Peyer's patch (tissue), 4 donors: ENCODE measurements around the gene TMEM267. TPM values are rescaled to one million over a fixed set of nuclear protein-coding genes. Genes with fewer than 3 reads are reported as not detected.

ENCODE experiments used
- DNase-seq, 3 donors: peaks; one replicate each; pipeline ENCODE4 v3.0.0-alpha.2; 2017 to 2019
- H3K27ac ChIP-seq, 4 donors: fragments of 200-600 bp; sonication (generic); one replicate each; pipeline ENCODE4 v1.5.1; 2016 to 2019
- H3K27me3 ChIP-seq, 2 donors: fragments of 200-600 bp; sonication (generic); one replicate each; pipeline ENCODE4 v1.5.1; 2019
- H3K36me3 ChIP-seq, 3 donors: fragments of 200-600 bp; sonication (generic); one replicate each; pipeline ENCODE4 v1.5.1; 2016 to 2019
- H3K4me1 ChIP-seq, 4 donors: fragments of 200-600 bp; sonication (generic); one replicate each; pipeline ENCODE4 v1.5.1; 2016 to 2019
- H3K4me3 ChIP-seq, 4 donors: fragments of 200-600 bp; sonication (generic); 1 replicate in 3 of 4; 2 replicates in 1 of 4; pipeline ENCODE4 v1.5.1; 2016 to 2019; ENCODE audit warnings: mild to moderate bottlenecking in 1 of 4
- H3K9me3 ChIP-seq, 4 donors: fragments of 200-600 bp; sonication (generic); one replicate each; pipeline ENCODE4 v1.5.1; 2016 to 2019; ENCODE audit warnings: mild to moderate bottlenecking in 1 of 4
- CTCF ChIP-seq, 6 experiments: fragments of 450-650 bp in 4 of 6; fragments of 200-600 bp in 2 of 6; sonication (generic) in 1 of 6; IDR thresholded peaks; one replicate each; pipeline ENCODE4 v1.5.1; 2017 to 2019; ENCODE audit warnings: antibody characterized with exemption in 6 of 6, mild to moderate bottlenecking in 3 of 6, moderate library complexity in 1 of 6
- POLR2A ChIP-seq, 2 donors: fragments of 450-650 bp; IDR thresholded peaks; one replicate each; pipeline ENCODE4 v1.5.1; 2017; ENCODE audit warnings: antibody characterized with exemption in 2 of 2, mild to moderate bottlenecking in 2 of 2, moderate library complexity in 2 of 2
- total RNA-seq, 4 donors: library from RNA; depleted of rRNA; stranded (reverse); fragments of >200 nt; gene quantifications; one replicate each; pipeline ENCODE4 v1.1.0, GENCODE V29; 2016

TMEM267 gene
- total RNA-seq, 4 donors from 2014 or later: 3.3 to 5.8 (median 4.7) TPM

- TF ChIP-seq POLR2A (IDR thresholded peaks at IDR 0.05) (no peak), CTCF (IDR thresholded peaks at IDR 0.05) (peak in 2 of 6 experiments; percentile 14 to 21)
- Histone ChIP-seq H3K4me3 (peak overlapping the region in 2 of 4 donors; percentile 36 to 45), H3K9me3 (no peaks in the 10 kb centered on the region), H3K4me1 (no peaks in the 10 kb centered on the region), H3K27me3 (no peaks in the 10 kb centered on the region), H3K27ac (peak overlapping the region in 1 of 4 donors; percentile 34), H3K36me3 (no peaks in the 10 kb centered on the region)
- no peak for DNase-seq
Observed at GRCh38 chr5:43497311-43498104, 13.8 kb upstream of the TMEM267 start.

GRCh38 chr5:43491326-43491725 is 7.7 kb upstream of the TMEM267 start:
- Histone ChIP-seq H3K27ac (no peak overlapping the region), H3K9me3 (no peaks in the 10 kb centered on the region), H3K4me3 (no peak overlapping the region), H3K4me1 (no peaks in the 10 kb centered on the region), H3K27me3 (no peaks in the 10 kb centered on the region), H3K36me3 (no peaks in the 10 kb centered on the region)
- no peak for TF ChIP-seq CTCF (IDR thresholded peaks at IDR 0.05)
- TF ChIP-seq POLR2A (IDR thresholded peaks at IDR 0.05): no peak
- DNase-seq: no peak

GRCh38 chr5:43486353-43486752 is 2.7 kb upstream of the TMEM267 start:
- no peaks in the 10 kb centered on the region for H3K9me3 ChIP-seq
- H3K27me3 ChIP-seq: no peaks in the 10 kb centered on the region
- H3K36me3 ChIP-seq: no peaks in the 10 kb centered on the region
- H3K27ac ChIP-seq: no peak overlapping the region
- peaks cover 0 to 19% (median 0%) of the 10 kb centered on the region in 4 donors for H3K4me1 ChIP-seq
- H3K4me3 ChIP-seq: no peak overlapping the region
- DNase-seq: no peak
- TF ChIP-seq CTCF (IDR thresholded peaks at IDR 0.05) (no peak), POLR2A (IDR thresholded peaks at IDR 0.05) (no peak)

GRCh38 chr5:43485406-43485805 is 1.7 kb upstream of the TMEM267 start:
- TF ChIP-seq POLR2A (IDR thresholded peaks at IDR 0.05): no peak
- no peak for TF ChIP-seq CTCF (IDR thresholded peaks at IDR 0.05)
- DNase-seq: no peak
- Histone ChIP-seq H3K36me3 (no peaks in the 10 kb centered on the region), H3K27ac (peak overlapping the region in 3 of 4 donors; percentile 10 to 99 (median 98)), H3K4me1 (peaks cover 0 to 19% (median 0%) of the 10 kb centered on the region in 4 donors), H3K27me3 (no peaks in the 10 kb centered on the region), H3K9me3 (no peaks in the 10 kb centered on the region), H3K4me3 (no peak overlapping the region)

GRCh38 chr5:43484106-43484849 is 613 bp upstream of the TMEM267 start:
- no peak for TF ChIP-seq POLR2A (IDR thresholded peaks at IDR 0.05)
- peak; percentile 29 to 79 (median 76) for TF ChIP-seq CTCF (IDR thresholded peaks at IDR 0.05)
- Histone ChIP-seq H3K36me3 (no peaks in the 10 kb centered on the region), H3K9me3 (no peaks in the 10 kb centered on the region), H3K4me3 (peak overlapping the region; percentile 79 to 94 (median 86)), H3K27me3 (no peaks in the 10 kb centered on the region), H3K4me1 (peaks cover 0 to 19% (median 0%) of the 10 kb centered on the region in 4 donors), H3K27ac (peak overlapping the region; percentile 95 to 99 (median 98))
- DNase-seq: peak; percentile 86 to 93 (median 90)
